HL-60/S4 treated with phorbol 12-myristate 13-acetate at 8.2 ng/mL for 4 days and 3 days (cell line): ENCODE measurements around the gene CIROP.

Experiments
- in situ Hi-C: fragments of 300-500 bp; cut with MboI; formaldehyde crosslinking; loops from 2 replicates; pipeline ENCODE4 v1.15.0; 2022; ENCODE audit warnings: low sequenced_read_pairs

The CIROP gene

GRCh38 chr14:23052182-23052623, 52.6 kb downstream of the CIROP start:
- in situ Hi-C loops: loop anchor here (10.0 kb wide), 1 partner anchor 57 kb away; no protein-coding TSS in a partner anchor

- in situ Hi-C loops: loop anchor here (10.0 kb wide), 1 partner anchor 57 kb away; no protein-coding TSS in a partner anchor
Observed at GRCh38 chr14:23051141-23052057, 53.4 kb downstream of the CIROP start.
